ENCODE results near the gene TACC2.
A peak's percentile ranks its signal among the peaks of the same experiment; 100 is the strongest.

The TACC2 gene

DNA sequence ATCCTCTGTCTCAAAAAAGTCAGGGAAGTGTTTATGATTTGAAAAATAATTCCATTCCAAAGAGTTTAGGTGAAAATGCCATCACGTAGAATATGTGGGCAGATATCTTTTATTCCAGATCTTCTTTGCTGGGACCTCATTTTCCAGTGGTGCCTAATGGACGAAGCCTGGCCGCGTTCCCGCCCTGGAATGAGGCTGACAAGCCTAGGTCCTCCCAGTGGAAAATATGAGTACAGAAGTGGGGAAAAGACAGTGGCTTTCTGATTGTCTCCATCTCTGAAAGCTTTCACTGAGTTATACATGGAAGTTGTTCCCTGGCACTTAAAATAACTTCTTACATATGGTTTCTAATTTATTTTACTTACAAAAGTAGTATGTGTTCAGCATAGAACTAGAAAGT, 139.4 kb downstream of the TACC2 start:
- DNase-seq: no peak

DNA sequence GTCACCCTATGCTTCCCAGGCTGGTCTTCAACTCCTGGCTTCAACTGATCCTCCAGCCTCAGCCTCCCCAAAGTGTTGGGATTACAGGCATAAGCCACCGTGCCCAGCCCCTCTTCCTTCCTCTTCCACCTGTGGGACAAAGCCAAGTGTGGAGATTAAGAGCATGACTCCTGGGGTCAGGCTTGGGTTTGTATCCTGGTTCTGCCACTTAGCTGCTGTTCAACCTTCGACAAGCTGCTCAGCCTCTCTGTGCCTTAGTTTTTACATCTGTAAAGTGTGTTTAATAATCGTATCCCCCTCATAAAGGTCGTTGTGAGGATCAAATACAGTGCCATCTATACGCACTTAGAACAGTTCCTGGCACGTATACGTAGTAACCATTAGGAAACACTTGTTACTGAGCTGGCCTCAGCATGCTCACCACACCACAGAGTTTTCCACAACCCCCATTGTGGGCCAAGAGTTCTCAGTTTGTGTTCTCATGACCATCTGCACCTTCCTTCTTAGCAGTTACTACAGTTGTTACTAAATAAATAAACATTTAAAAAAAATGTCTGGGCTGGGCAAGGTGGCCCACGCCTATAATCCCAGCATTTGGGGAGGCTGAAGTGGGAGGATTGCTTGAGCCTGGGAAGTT, 141.6 kb downstream of the TACC2 start:
- no peak for DNase-seq

DNA sequence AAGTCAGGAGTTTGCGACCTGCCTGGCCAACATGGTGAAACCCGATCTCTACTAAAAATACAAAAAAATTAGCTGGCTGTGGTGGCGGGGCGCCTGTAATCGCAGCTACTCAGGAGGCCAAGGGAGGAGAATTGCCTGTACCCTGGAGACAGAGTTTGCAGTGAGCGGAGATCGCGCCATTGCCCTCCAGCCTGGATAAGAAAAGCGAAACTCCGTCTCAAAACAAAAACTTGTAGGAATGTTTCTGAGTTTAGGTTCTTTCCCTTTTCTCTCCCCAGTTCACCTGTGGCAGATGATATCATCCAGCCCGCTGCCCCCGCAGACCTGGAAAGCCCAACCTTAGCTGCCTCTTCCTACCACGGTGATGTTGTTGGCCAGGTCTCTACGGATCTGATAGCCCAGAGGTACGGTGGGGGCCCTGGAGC, 143.4 kb downstream of the TACC2 start:
- DNase-seq: no peak

DNA sequence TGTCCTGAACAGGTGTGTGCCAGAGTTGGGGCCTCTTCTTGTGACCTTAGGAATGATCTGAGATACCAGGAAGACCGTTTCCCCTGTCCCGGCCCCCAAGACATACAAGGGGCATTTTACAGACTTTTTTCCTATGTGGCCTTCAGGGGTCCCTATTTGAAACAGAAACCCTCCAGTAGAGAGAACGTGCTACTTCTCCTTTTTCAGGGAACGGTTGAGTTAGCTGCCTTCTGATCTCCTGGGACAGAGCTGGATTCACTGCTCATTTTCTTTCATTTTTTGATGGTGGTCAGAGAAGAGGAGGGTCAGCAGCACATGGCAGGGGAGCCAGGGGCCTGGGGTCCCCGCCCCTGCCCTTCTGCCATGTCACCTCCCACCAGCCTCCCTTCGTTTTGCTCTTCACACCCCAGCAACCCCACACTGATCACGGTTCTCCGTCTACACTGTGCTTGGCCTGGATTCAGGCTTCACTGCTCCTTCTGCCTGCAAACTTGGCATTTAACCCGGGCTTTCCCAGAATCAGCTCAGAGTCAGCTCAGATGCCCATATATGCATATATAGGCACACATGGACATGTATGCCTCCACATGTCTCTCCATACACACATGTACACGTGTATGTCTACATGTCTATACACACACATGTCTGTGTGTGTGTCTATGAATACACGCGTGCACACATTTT, 144.1 kb downstream of the TACC2 start:
- no peak for DNase-seq

- no peak for DNase-seq
These were observed 146.5 kb downstream of the TACC2 start for GRCh38 chr10:122135251-122136025.

DNA sequence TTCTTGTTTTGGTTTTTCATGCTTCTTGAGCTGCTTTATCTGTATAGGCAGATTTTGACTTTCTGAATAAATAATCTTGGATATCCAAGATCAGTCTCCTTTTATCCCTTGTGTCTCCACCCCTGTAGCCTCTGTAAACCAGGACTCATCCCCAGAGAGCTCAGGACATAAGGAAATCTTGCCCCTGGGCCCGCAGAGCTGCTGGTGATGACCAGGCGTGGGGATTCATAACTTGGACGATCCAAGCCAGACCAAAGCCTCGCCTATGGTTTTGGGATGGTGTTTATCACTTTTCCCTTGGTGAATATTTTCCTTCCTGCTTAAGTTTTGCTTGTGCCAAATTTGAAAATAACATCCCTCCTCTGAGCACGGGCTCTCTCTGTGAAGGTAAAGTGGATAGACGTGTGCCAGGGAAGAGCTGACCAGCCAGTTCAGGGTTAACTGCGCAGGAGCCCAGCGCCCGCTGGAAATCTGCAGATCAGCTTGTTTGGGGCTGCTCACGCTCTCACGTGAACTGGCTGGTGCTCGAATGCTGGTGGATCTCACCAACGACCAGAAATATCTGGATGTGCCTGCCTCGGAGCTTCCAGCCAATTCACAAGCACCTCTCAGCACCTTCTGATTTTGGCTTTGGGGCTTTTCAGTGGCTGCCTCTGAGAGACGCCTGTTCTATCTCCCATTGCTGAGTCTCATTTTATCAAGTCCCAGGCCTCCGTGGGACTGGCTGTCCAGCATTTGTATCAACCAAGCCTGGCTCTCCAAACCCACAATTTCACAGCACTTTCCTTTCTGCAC, 150.1 kb downstream of the TACC2 start:
- no peak for DNase-seq

DNA sequence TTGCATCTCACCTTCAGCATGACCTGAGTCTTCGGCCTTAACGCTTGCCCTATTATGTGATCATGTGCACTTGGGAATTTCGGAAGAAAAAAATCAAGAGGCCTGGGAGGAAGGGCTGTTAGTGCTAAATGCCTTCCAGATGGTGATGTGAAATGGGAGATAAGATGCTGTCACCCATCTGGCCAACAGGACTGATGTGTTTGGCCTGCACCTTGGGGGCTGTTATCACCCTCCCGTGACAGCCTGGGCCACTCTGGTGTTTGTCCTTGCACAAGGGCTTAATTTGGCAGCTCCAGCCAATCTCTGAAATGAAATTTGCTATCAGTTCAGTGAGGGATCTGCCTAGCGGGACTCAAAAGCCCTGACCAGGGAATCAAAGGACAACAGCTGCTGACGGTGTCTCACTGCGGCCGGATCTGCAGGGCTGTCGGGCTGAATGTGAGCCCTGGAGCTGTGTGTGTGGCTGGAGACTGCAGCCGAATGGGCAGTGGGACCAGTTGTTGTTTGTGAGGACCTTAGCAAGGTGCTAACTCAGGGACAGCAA, 150.7 kb downstream of the TACC2 start:
- no peak for DNase-seq

- DNase-seq: no peak
These were observed 151.5 kb downstream of the TACC2 start for GRCh38 chr10:122140461-122140902.

GRCh38 chr10:122140941-122141623, 152.1 kb downstream of the TACC2 start:
- peak; percentile 86 for DNase-seq

GRCh38 chr10:122141821-122142640, 153.1 kb downstream of the TACC2 start:
- DNase-seq: no peak

- no peak for DNase-seq
These were observed 153.8 kb downstream of the TACC2 start for GRCh38 chr10:122142641-122143237.

GRCh38 chr10:122143238-122143841, 154.4 kb downstream of the TACC2 start:
- no peak for DNase-seq

DNA sequence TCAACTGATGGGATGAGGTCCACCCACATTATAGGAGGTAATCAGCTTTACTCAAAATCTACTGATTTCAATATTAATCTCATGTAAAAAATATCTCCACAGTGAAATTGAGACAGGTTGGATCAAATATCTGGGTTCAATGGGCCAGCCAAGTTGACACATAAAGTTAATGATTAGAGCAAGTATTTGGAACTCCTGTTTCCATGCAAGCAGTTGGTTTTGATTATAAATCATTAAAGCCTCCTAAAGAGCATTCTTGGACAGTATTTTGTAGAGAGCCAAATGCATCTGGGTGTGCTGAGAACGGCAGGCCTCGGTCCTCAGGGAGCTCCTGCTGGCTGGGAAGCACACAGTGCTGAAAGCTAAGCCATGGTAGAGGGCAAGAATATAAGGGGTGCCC, 155.2 kb downstream of the TACC2 start:
- no peak for DNase-seq

- DNase-seq: no peak
These were observed 156.2 kb downstream of the TACC2 start for GRCh38 chr10:122145113-122145512.

DNA sequence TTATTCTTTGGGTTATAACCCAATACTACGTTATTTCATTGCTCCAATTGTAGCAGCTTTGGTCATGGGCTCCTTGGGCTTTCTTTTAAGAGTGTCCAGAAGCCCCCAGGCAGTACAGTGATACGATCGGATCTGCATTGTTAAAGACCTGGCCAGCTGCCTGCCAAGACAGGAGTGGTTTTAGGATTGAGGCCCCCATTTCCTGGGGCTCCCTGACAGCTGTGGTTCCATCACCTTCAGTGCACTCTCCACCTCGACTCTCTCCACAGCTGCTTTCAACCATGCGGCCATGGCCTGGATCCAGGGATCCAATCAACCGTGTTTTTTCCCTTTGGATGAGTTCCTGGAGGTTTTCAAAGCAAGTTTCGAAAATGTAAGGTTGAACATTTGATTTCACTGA, 158.7 kb downstream of the TACC2 start:
- DNase-seq: peak; percentile 66

DNA sequence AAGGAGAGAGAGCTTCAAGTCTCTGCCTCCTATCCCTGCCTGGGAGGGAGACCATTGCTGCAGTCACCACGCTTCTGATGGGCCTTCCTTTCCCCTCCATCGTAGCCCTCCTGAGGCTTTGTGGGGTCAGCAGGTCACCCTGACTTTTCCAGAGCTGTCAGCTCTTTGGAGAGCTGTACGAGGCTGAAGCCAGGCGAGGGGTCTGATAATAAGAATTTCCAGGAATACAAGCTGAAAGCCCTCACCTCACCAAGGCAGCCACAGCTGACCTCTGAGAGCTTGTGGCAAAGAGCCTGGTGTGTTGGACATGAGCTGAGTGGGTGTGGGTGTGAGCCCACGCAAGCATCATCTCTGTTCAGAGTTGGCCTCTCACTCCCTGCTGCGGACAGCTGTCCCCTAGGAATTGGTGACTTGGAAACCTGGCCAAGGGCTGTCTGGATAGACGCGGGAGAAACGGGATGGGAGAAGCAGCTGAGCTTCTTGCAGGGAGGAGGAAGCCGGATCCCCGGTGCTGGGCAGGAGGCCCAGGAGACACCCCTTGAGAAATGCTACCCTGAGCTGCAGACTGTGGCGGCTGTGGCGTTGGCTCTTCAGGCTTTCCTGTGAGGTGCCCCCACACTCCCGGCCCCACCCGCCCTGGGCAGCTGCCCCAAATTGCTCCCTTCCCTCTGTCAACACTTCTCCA, 160.1 kb downstream of the TACC2 start:
- no peak for DNase-seq

DNA sequence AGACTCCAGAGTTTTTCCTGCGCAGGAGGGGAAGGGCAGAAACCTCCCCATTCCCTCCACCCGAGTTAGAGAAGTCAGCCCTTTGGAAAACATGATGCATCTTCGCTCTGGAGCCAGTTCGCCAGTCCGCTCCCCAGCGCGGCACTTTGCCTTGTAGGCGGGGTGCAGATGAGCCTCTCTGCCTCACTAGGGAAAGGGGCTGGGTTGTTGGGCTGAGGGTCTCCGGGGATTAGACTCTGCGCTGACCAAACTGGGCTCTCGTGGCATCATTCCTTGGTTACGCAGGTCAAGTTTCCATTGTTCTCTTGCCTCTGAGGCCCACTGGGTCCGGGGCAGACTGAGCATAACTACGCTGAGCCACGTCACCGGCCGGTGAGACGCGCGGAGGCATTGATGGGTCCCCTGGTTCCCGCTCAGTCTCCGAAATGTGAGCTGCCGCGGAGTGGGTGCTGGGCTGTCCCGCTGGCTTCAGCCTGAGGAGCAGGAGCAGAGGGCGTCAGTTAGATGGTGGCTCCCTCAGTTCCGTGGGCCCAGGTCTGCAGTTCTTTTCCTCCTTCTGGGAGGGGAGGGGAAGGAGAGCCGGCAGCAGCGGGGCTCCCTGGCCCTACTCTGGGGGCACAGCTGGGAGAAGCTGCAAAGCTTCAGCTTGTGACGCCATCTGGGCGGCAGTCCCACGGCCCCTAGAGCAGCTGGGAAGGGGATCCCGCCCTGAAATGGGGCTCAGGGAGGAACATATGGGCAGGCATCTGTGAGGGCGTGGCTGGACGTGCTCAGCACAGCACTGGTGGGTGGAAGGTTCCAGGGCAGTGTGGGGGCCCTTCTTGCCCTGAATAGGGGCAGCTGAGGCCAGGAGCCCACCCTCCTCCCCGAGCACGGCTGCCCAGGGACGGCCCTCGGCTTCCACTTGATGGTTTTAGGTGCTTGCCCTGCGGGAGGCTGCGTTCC, 160.9 kb downstream of the TACC2 start:
- DNase-seq: peak; percentile 51

- no peak for DNase-seq
These were observed 162.2 kb downstream of the TACC2 start for GRCh38 chr10:122151121-122151694.
